GM12873 (cell line): ENCODE results near the gene GPHA2.

Experiments used
- TF ChIP-seq, protein P1 (sequence below): IDR thresholded peaks from 2 replicates; pipeline ENCODE4 v1.5.1; 2012; ENCODE audit warnings: low read depth, mild to moderate bottlenecking, moderate library complexity, low read length, control low read depth; ENCODE audit not compliant: insufficient read depth; ENCODE audit errors: missing control alignments

GPHA2 gene

DNA sequence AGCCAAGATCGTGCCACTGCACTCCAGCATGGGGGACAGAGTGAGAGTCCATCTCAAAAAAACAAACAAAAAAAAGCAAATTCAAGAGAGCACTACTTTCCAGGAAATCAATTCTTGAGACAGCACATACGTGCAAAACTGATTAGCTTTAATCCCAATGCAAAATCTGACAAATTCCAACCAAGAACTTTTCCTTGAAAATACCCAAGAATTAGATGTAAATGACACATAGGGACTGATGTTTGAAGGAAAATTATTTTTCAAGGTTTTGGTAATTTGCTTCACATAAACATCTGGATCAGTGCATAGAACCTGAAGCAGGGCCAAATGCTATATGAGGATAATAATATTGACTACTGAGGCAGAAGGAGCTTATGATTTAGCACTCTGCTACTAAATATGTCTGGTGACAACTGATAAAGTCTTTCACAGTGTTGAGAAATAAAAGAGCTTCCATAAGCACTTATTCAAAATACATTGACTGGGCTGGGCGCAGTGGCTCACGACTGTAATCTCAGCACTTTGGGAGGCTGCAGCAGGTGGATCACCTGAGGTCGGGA, 27.5 kb upstream of the GPHA2 start:
- TF ChIP-seq, protein P1, sequence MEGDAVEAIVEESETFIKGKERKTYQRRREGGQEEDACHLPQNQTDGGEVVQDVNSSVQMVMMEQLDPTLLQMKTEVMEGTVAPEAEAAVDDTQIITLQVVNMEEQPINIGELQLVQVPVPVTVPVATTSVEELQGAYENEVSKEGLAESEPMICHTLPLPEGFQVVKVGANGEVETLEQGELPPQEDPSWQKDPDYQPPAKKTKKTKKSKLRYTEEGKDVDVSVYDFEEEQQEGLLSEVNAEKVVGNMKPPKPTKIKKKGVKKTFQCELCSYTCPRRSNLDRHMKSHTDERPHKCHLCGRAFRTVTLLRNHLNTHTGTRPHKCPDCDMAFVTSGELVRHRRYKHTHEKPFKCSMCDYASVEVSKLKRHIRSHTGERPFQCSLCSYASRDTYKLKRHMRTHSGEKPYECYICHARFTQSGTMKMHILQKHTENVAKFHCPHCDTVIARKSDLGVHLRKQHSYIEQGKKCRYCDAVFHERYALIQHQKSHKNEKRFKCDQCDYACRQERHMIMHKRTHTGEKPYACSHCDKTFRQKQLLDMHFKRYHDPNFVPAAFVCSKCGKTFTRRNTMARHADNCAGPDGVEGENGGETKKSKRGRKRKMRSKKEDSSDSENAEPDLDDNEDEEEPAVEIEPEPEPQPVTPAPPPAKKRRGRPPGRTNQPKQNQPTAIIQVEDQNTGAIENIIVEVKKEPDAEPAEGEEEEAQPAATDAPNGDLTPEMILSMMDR = no peak

DNA sequence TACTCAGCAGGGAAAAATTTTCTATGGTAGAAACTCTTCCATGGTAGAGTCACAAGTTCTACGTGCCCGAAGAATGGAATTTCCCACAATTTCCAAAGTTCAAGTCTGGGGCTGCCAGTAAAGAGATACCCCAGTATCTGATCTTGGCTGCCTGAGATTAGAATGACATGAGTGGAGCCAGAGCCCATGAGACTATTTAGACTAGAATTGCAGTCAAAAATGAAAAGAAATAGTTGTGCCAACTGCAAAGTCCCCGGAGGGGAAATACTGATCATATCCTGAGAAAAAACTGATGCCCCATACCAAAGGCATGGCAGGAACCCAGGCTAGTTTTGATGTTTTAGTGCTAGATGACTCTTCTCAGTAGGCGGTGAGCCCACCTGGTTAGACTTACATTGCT, 25.0 kb upstream of the GPHA2 start:
- TF ChIP-seq, protein P1 = no peak

DNA sequence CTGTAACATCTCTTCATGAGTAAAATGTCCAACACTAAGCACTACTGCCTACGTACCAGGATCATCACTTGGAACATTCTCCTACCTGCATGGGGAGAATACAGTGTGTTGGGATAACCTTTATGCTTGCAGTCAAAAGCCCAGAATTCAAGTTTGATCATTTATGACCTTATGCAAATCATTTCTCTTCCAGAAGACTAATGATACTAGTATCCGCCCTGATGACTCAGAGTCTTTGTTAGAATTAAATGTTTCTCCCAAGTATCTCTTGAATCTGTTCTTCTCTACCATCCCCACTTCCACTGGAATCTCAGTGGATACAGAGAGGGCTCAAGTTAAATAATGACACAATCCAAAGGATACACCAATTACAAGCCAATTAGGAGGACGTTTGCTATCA, 23.8 kb upstream of the GPHA2 start:
- TF ChIP-seq, protein P1 = no peak

DNA sequence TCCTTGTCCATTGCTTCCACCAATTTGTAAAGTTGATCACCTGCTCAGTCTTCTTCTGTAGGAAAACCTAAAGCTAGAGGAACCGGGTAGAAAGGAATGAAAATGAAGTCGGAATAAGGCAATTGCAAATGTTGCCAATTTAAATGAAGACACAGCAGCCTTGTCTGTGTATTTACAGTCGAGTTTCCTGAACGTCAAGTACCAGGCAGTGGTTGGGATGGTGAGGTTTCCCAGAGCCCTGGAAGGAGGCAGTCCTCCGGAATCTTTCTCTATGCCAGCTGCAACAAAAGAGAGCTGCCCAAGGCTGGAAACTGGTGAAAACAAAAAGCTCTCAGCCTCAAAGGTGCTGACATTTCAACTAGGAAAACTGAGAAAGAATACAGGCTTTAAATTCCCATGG, 18.5 kb upstream of the GPHA2 start:
- TF ChIP-seq, protein P1 = no peak

DNA sequence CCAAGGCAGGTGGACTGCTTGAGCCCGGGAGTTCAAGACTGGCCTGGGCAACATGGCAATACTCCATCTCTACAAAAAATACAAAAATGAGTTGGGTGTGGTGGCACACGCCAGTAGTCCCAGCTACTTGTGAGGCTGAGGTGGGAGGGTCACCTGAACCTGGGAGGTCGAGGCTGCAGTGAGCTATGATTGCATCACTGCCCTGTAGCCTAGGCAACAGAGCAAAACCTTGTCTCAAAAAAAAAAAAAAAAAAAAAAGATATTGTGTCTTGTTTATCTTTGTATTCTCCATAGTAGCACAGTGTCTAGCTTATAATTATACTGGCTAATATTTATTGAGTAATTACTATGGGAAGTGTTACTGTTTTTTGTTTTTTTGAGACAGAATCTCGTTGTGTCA, 15.8 kb upstream of the GPHA2 start:
- TF ChIP-seq, protein P1 = no peak

DNA sequence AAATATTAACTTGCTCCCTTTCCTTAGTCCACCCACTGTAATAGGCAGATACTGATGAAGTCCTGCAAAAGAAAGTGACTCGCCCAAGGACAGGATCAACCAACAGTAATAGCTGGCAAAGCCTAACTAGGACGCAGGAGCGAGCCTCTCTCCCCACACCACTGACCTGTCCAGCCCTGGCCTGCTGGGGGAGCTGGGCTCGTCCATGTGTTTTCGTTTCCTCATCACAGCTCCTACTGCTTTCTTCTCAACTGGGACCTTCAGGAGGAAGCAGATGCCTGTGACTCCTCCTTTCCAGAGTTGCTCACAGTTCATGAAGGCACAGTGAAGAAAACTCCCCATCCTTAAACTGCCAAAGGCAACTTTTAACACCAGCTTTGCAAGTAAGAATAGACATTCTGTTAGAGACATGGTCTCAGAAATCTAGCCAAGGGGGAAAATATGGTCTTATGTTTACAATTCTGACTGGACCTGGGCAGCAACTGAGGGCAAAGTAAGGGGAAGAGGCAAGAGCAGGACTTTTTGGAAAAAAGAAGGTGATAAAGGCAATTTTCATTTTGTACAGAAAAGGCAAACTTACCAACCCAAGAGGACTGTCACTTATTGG, 11.6 kb upstream of the GPHA2 start:
- TF ChIP-seq, protein P1 = no peak

DNA sequence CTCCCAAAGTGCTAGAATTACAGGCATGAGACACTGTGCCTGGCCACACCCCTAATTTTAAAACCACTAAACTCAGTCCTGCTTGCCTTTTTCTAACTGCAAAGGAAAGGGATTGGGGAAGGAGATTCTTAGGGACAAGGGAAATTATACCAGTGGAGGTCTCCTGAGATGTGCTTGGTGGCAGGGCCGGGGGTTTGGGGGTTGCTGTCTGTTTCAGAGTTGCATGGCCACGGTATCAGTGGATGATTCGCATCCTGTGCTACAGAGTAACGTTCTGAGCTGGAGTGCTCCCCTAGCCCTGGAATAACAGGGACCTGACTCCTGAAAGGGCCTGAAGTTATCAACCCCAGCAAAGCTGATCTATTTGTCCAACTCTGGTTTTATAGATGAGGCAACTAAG, 846 bp upstream of the GPHA2 start:
- TF ChIP-seq, protein P1 = no peak
